WTC11 (cell line): ENCODE measurements around the gene FHIP1A. TPM values are rescaled to one million over a fixed set of nuclear protein-coding genes. Genes with fewer than 3 reads are reported as not detected.

Source experiments
- ATAC-seq: fragments of 200-7000 bp; cut with Tn5 transposase; 2 replicates; pipeline ENCODE4 v1.10.0; 2021; ENCODE audit warnings: mild to moderate bottlenecking, moderate library complexity
- CTCF ChIA-PET: fragments of 300-600 bp; sonication (Branson Sonifier 250); formaldehyde crosslinking; loops from one replicate; lab custom pipeline; 2021; ENCODE audit warnings: antibody characterized with exemption; lab: Charles Lee
- POLR2A ChIA-PET: fragments of 350-600 bp; sonication (Branson Sonifier 250); formaldehyde crosslinking; loops from one replicate; lab custom pipeline; 2021; ENCODE audit warnings: antibody characterized with exemption; lab: Charles Lee
- DNase-seq: peaks from one replicate; pipeline ENCODE4 v3.0.0; 2021; ENCODE audit warnings: low spot score
- H3K27ac Mint-ChIP-seq: 2 replicates; pipeline ENCODE4 v1.8.0; 2021; ENCODE audit warnings: mixed read lengths
- H3K27me3 Mint-ChIP-seq: 2 replicates; pipeline ENCODE4 v1.8.0; 2021; ENCODE audit warnings: low read depth, mild to moderate bottlenecking, moderate library complexity, mixed read lengths
- H3K36me3 Mint-ChIP-seq: 2 replicates; pipeline ENCODE4 v1.8.0; 2021; ENCODE audit warnings: mixed read lengths
- H3K4me1 Mint-ChIP-seq: 2 replicates; pipeline ENCODE4 v1.8.0; 2022; ENCODE audit warnings: mixed read lengths
- H3K4me3 Mint-ChIP-seq: 2 replicates; pipeline ENCODE4 v1.8.0; 2021; ENCODE audit warnings: mild to moderate bottlenecking, moderate library complexity, mixed read lengths
- H3K9me3 Mint-ChIP-seq: 2 replicates; pipeline ENCODE4 v1.8.0; 2021; ENCODE audit warnings: mixed read lengths
- ARID4B ChIP-seq: sonication (generic); formaldehyde crosslinking; IDR thresholded peaks from 2 replicates; pipeline ENCODE4 v1.8.0; 2023; ENCODE audit warnings: missing genetic modification reagents, mild to moderate bottlenecking, borderline replicate concordance
- ATF1 ChIP-seq: sonication (generic); formaldehyde crosslinking; IDR thresholded peaks from 2 replicates; pipeline ENCODE4 v1.8.1; 2023; ENCODE audit warnings: mild to moderate bottlenecking, moderate library complexity, missing genetic modification reagents
- E2F4 ChIP-seq: sonication (generic); formaldehyde crosslinking; IDR thresholded peaks from 2 replicates; pipeline ENCODE4 v1.8.1; 2022; ENCODE audit warnings: low read depth, mild to moderate bottlenecking, moderate library complexity, missing genetic modification reagents, borderline replicate concordance
- E2F5 ChIP-seq: sonication (generic); formaldehyde crosslinking; IDR thresholded peaks from 2 replicates; pipeline ENCODE4 v1.8.1; 2022; ENCODE audit warnings: mild to moderate bottlenecking, moderate library complexity, missing genetic modification reagents
- ELF4 ChIP-seq: sonication (generic); formaldehyde crosslinking; IDR thresholded peaks from 2 replicates; pipeline ENCODE4 v1.8.1; 2022; ENCODE audit warnings: low read depth, mild to moderate bottlenecking, moderate library complexity, missing genetic modification reagents
- FOXP1 ChIP-seq: sonication (generic); formaldehyde crosslinking; IDR thresholded peaks from 2 replicates; pipeline ENCODE4 v1.8.0; 2022; ENCODE audit warnings: missing genetic modification reagents, mild to moderate bottlenecking, moderate library complexity, borderline replicate concordance
- GABPB1 ChIP-seq: sonication (generic); formaldehyde crosslinking; IDR thresholded peaks from 2 replicates; pipeline ENCODE4 v1.8.1; 2023; ENCODE audit warnings: mild to moderate bottlenecking, missing genetic modification reagents
- JAZF1 ChIP-seq: fragments of 250-450 bp; sonication (Bioruptor Pico); IDR thresholded peaks from 2 replicates; pipeline ENCODE4 v1.9.0; 2021; ENCODE audit warnings: moderate library complexity, mild to moderate bottlenecking, inconsistent platforms
- NFE2L1 ChIP-seq: sonication (generic); formaldehyde crosslinking; IDR thresholded peaks from 2 replicates; pipeline ENCODE4 v1.8.1; 2023; ENCODE audit warnings: missing genetic modification reagents
- RELA ChIP-seq: sonication (generic); formaldehyde crosslinking; IDR thresholded peaks from 2 replicates; pipeline ENCODE4 v1.8.1; 2022; ENCODE audit warnings: missing genetic modification reagents, mild to moderate bottlenecking, borderline replicate concordance
- SMAD3 ChIP-seq: sonication (generic); formaldehyde crosslinking; IDR thresholded peaks from 2 replicates; pipeline ENCODE4 v1.8.0; 2022; ENCODE audit warnings: missing genetic modification reagents, mild to moderate bottlenecking, borderline replicate concordance
- SOX15 ChIP-seq: fragments of 250-450 bp; sonication (Bioruptor Pico); IDR thresholded peaks from 2 replicates; pipeline ENCODE4 v1.9.0; 2021; ENCODE audit warnings: mild to moderate bottlenecking
- ZBTB21 ChIP-seq: sonication (generic); formaldehyde crosslinking; IDR thresholded peaks from 2 replicates; pipeline ENCODE4 v1.8.1; 2023; ENCODE audit warnings: mild to moderate bottlenecking, missing genetic modification reagents, borderline replicate concordance
- ZMAT4 ChIP-seq: fragments of 250-450 bp; sonication (Bioruptor Pico); IDR thresholded peaks from 2 replicates; pipeline ENCODE4 v1.9.0; 2021; ENCODE audit warnings: mild to moderate bottlenecking
- ZNF263 ChIP-seq: sonication (generic); formaldehyde crosslinking; IDR thresholded peaks from 2 replicates; pipeline ENCODE4 v1.8.1; 2022; ENCODE audit warnings: low read depth, mild to moderate bottlenecking, moderate library complexity, missing genetic modification reagents
- ZNF416 ChIP-seq: fragments of 250-450 bp; sonication (Bioruptor Pico); IDR thresholded peaks from 2 replicates; pipeline ENCODE4 v1.9.0; 2021; ENCODE audit warnings: mild to moderate bottlenecking, inconsistent platforms
- ZNF423 ChIP-seq: fragments of 250-450 bp; sonication (Bioruptor Pico); IDR thresholded peaks from 2 replicates; pipeline ENCODE4 v2.1.2; 2022; ENCODE audit warnings: mild to moderate bottlenecking, moderate library complexity
- ZNF512 ChIP-seq: sonication (generic); formaldehyde crosslinking; IDR thresholded peaks from 2 replicates; pipeline ENCODE4 v1.8.1; 2022; ENCODE audit warnings: missing genetic modification reagents, borderline replicate concordance
- ZNF671 ChIP-seq: fragments of 250-450 bp; sonication (Bioruptor Pico); IDR thresholded peaks from 2 replicates; pipeline ENCODE4 v1.8.0; 2021; ENCODE audit warnings: mild to moderate bottlenecking
- total RNA-seq: library from RNA; stranded (reverse); gene quantifications from 3 replicates; pipeline ENCODE4 v1.2.3, GENCODE V29; 2021
- TF ChIP-seq, protein P1 (sequence below): sonication (generic); formaldehyde crosslinking; IDR thresholded peaks from 2 replicates; pipeline ENCODE4 v1.8.0; 2022; ENCODE audit warnings: mild to moderate bottlenecking, missing genetic modification reagents
- TF ChIP-seq, protein P2 (sequence below): sonication (generic); formaldehyde crosslinking; IDR thresholded peaks from 2 replicates; pipeline ENCODE4 v1.8.1; 2023; ENCODE audit warnings: mild to moderate bottlenecking, missing genetic modification reagents
- TF ChIP-seq, protein P3 (sequence below): sonication (generic); formaldehyde crosslinking; IDR thresholded peaks from 2 replicates; pipeline ENCODE4 v1.8.0; 2023; ENCODE audit warnings: mild to moderate bottlenecking, missing genetic modification reagents

The FHIP1A gene
- total RNA-seq, 1 experiment from 2014 or later, result 68.6 TPM

DNA sequence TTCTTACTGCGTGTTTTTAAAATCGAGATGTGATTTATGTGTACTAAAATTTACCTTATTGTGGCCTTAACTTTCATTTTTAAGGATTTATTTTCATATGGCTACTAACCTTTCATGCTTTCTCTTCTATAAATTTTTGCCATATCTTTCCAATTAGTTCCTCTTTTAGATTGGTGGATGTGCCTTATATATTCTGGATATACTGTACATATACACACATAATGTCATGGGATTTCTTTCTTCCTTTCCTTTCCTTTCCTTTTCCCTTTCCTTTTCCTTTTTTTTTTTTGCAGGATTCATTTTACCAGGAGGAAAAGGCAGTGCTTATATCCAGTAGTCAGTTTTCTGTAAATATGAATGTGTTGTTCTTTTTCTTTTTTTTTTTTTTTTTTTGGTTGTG lies 37.2 kb downstream of the FHIP1A start:
- H3K4me3 Mint-ChIP-seq, result no peak overlapping the region
- H3K27ac Mint-ChIP-seq, result no peak overlapping the region
- H3K36me3 Mint-ChIP-seq, result no peaks in the 10 kb centered on the region
- ChIA-PET CTCF (no interaction called here), POLR2A (no interaction called here)
- no peak for ATAC-seq
- DNase-seq, result no peak
- H3K9me3 Mint-ChIP-seq, result no peaks in the 10 kb centered on the region
- TF ChIP-seq E2F4 (CRISPR knock-in tag), result no peak
- TF ChIP-seq, protein P1, sequence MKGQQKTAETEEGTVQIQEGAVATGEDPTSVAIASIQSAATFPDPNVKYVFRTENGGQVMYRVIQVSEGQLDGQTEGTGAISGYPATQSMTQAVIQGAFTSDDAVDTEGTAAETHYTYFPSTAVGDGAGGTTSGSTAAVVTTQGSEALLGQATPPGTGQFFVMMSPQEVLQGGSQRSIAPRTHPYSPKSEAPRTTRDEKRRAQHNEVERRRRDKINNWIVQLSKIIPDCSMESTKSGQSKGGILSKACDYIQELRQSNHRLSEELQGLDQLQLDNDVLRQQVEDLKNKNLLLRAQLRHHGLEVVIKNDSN, result no peak
- no peak for TF ChIP-seq SMAD3 (CRISPR knock-in tag)
- TF ChIP-seq ZNF671 (CRISPR knock-in tag), result no peak
- no peak for TF ChIP-seq ATF1
- TF ChIP-seq ARID4B (CRISPR knock-in tag), result no peak
- no peaks in the 10 kb centered on the region for H3K27me3 Mint-ChIP-seq
- H3K4me1 Mint-ChIP-seq, result peaks cover 42% of the 10 kb centered on the region

GRCh38 chr4:151454513-151454912 lies 45.5 kb downstream of the FHIP1A start:
- CTCF ChIA-PET, result no interaction called here
- H3K9me3 Mint-ChIP-seq, result no peaks in the 10 kb centered on the region
- H3K4me1 Mint-ChIP-seq, result peaks cover 48% of the 10 kb centered on the region
- TF ChIP-seq GABPB1 (no peak), FOXP1 (no peak), ZNF423 (no peak), SOX15 (no peak), ZNF512 (CRISPR knock-in tag) (no peak), NFE2L1 (no peak), E2F5 (CRISPR knock-in tag) (no peak), RELA (CRISPR knock-in tag) (no peak), ZNF416 (no peak), ZNF263 (CRISPR knock-in tag) (no peak), ZMAT4 (no peak), ATF1 (no peak), JAZF1 (CRISPR knock-in tag) (no peak), ELF4 (CRISPR knock-in tag) (no peak), ZBTB21 (CRISPR knock-in tag) (no peak)
- TF ChIP-seq, protein P2, sequence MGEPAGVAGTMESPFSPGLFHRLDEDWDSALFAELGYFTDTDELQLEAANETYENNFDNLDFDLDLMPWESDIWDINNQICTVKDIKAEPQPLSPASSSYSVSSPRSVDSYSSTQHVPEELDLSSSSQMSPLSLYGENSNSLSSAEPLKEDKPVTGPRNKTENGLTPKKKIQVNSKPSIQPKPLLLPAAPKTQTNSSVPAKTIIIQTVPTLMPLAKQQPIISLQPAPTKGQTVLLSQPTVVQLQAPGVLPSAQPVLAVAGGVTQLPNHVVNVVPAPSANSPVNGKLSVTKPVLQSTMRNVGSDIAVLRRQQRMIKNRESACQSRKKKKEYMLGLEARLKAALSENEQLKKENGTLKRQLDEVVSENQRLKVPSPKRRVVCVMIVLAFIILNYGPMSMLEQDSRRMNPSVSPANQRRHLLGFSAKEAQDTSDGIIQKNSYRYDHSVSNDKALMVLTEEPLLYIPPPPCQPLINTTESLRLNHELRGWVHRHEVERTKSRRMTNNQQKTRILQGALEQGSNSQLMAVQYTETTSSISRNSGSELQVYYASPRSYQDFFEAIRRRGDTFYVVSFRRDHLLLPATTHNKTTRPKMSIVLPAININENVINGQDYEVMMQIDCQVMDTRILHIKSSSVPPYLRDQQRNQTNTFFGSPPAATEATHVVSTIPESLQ (CRISPR knock-in tag), result no peak
- TF ChIP-seq, protein P3, sequence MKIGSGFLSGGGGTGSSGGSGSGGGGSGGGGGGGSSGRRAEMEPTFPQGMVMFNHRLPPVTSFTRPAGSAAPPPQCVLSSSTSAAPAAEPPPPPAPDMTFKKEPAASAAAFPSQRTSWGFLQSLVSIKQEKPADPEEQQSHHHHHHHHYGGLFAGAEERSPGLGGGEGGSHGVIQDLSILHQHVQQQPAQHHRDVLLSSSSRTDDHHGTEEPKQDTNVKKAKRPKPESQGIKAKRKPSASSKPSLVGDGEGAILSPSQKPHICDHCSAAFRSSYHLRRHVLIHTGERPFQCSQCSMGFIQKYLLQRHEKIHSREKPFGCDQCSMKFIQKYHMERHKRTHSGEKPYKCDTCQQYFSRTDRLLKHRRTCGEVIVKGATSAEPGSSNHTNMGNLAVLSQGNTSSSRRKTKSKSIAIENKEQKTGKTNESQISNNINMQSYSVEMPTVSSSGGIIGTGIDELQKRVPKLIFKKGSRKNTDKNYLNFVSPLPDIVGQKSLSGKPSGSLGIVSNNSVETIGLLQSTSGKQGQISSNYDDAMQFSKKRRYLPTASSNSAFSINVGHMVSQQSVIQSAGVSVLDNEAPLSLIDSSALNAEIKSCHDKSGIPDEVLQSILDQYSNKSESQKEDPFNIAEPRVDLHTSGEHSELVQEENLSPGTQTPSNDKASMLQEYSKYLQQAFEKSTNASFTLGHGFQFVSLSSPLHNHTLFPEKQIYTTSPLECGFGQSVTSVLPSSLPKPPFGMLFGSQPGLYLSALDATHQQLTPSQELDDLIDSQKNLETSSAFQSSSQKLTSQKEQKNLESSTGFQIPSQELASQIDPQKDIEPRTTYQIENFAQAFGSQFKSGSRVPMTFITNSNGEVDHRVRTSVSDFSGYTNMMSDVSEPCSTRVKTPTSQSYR (CRISPR knock-in tag), result no peak

More at GRCh38 chr4:151454513-151454912, 45.5 kb downstream of the FHIP1A start:
- no peak for DNase-seq
- H3K36me3 Mint-ChIP-seq, result no peaks in the 10 kb centered on the region
- no peaks in the 10 kb centered on the region for H3K27me3 Mint-ChIP-seq
- peak overlapping the region; percentile 58 for H3K27ac Mint-ChIP-seq
- POLR2A ChIA-PET, result interaction anchor here (0.7 kb wide), 1 partner anchor 80 kb away, joined by 4 read pairs; no protein-coding TSS in a partner anchor
- ATAC-seq, result no peak
- H3K4me3 Mint-ChIP-seq, result no peak overlapping the region
